Mesenchymal stem cell (in vitro differentiated cells and primary cell): ENCODE results near the gene ANKHD1.

Experiments
- DNase-seq: peaks from one replicate; pipeline ENCODE4 v3.0.0-alpha.2; 2013
- H2AFZ ChIP-seq: one replicate; pipeline ENCODE4 v1.6.1; 2013; ENCODE audit warnings: low read depth, mild to moderate bottlenecking, control low read depth, inconsistent platforms, low read length, moderate library complexity
- H2AK5ac ChIP-seq: 2 replicates; pipeline ENCODE4 v1.6.1; 2013; ENCODE audit warnings: low read length, moderate library complexity, mild to moderate bottlenecking, inconsistent platforms; ENCODE audit not compliant: severe bottlenecking
- H2BK120ac ChIP-seq: one replicate; pipeline ENCODE4 v1.6.1; 2013; ENCODE audit warnings: low read depth, mild to moderate bottlenecking, inconsistent platforms, low read length, moderate library complexity
- H2BK12ac ChIP-seq, 2 experiments: one replicate each; pipeline ENCODE4 v1.6.1; 2013; ENCODE audit warnings: inconsistent platforms in 2 of 2, low read length in 2 of 2, mild to moderate bottlenecking in 2 of 2, moderate library complexity in 2 of 2, control low read depth in 1 of 2
- H2BK15ac ChIP-seq: one replicate; pipeline ENCODE4 v1.6.1; 2013; ENCODE audit warnings: mild to moderate bottlenecking, low read depth, inconsistent platforms; ENCODE audit not compliant: poor library complexity, severe bottlenecking
- H2BK5ac ChIP-seq: 2 replicates; pipeline ENCODE4 v1.6.1; 2013; ENCODE audit warnings: low read depth, mild to moderate bottlenecking, low read length, control low read depth, inconsistent platforms; ENCODE audit not compliant: poor library complexity, severe bottlenecking
- H3K14ac ChIP-seq, 2 experiments: one replicate each; pipeline ENCODE4 v1.6.1; 2013; ENCODE audit warnings: inconsistent platforms in 2 of 2, low read length in 2 of 2, control low read depth in 1 of 2, mild to moderate bottlenecking in 1 of 2, moderate library complexity in 1 of 2
- H3K18ac ChIP-seq, 2 experiments: one replicate each; pipeline ENCODE4 v1.6.1; 2013; ENCODE audit warnings: inconsistent platforms in 2 of 2, low read length in 2 of 2, control low read depth in 1 of 2, low read depth in 1 of 2, mild to moderate bottlenecking in 1 of 2
- H3K23ac ChIP-seq, 2 experiments: one replicate each; pipeline ENCODE4 v1.6.1; 2013; ENCODE audit warnings: inconsistent platforms in 2 of 2, low read length in 2 of 2, mild to moderate bottlenecking in 2 of 2, moderate library complexity in 2 of 2, control low read depth in 1 of 2
- H3K27ac ChIP-seq: 2 replicates; pipeline ENCODE4 v1.5.1; 2013; ENCODE audit warnings: mild to moderate bottlenecking, moderate library complexity, low read length, control low read depth, inconsistent platforms; ENCODE audit not compliant: poor library complexity, severe bottlenecking
- H3K27me3 ChIP-seq, 2 experiments: 2 replicates each; pipeline versions ENCODE4 v1.6.1 to v1.7.0; 2013; ENCODE audit warnings: low read length in 2 of 2, mild to moderate bottlenecking in 2 of 2, moderate library complexity in 2 of 2, control low read depth in 1 of 2, inconsistent platforms in 1 of 2; ENCODE audit not compliant: control insufficient read depth in 1 of 2, insufficient read depth in 1 of 2
- H3K36me3 ChIP-seq, 2 experiments: 2 replicates each; pipeline versions ENCODE4 v1.6.1 to v1.7.0; 2013; ENCODE audit warnings: low read length in 2 of 2, control low read depth in 1 of 2, inconsistent platforms in 1 of 2, low read depth in 1 of 2, mild to moderate bottlenecking in 1 of 2; ENCODE audit not compliant: insufficient read depth in 2 of 2, control insufficient read depth in 1 of 2
- H3K4ac ChIP-seq, 2 experiments: one replicate each; pipeline ENCODE4 v1.6.1; 2013; ENCODE audit warnings: inconsistent platforms in 2 of 2, low read length in 2 of 2, mild to moderate bottlenecking in 2 of 2, moderate library complexity in 2 of 2, control low read depth in 1 of 2, low read depth in 1 of 2
- H3K4me1 ChIP-seq: 2 replicates; pipeline ENCODE4 v1.6.1; 2013; ENCODE audit warnings: low read depth, low read length, control low read depth; ENCODE audit not compliant: control insufficient read depth, insufficient read depth
- H3K4me2 ChIP-seq: 2 replicates; pipeline ENCODE4 v1.6.1; 2013; ENCODE audit warnings: low read length, mild to moderate bottlenecking, inconsistent platforms; ENCODE audit not compliant: poor library complexity, severe bottlenecking
- H3K4me3 ChIP-seq, 2 experiments: 2 replicates each; pipeline versions ENCODE4 v1.5.1 to v1.7.0; 2013; ENCODE audit warnings: low read length in 2 of 2, mild to moderate bottlenecking in 2 of 2, control low read depth in 1 of 2, low read depth in 1 of 2; ENCODE audit not compliant: insufficient read depth in 1 of 2
- H3K79me1 ChIP-seq: replicated peaks from 2 replicates; pipeline ENCODE4 v1.6.1; 2013; ENCODE audit warnings: mild to moderate bottlenecking, control low read depth, low read length, inconsistent platforms; ENCODE audit not compliant: poor library complexity, severe bottlenecking
- H3K9ac ChIP-seq: 2 replicates; pipeline ENCODE4 v1.7.0; 2013; ENCODE audit warnings: mild to moderate bottlenecking, low read length, moderate library complexity
- H3K9me3 ChIP-seq: 2 replicates; pipeline ENCODE4 v1.7.0; 2013; ENCODE audit warnings: mild to moderate bottlenecking, low read length; ENCODE audit not compliant: control insufficient read depth
- H4K8ac ChIP-seq: one replicate; pipeline ENCODE4 v1.6.1; 2013; ENCODE audit warnings: inconsistent platforms, mild to moderate bottlenecking, low read length, moderate library complexity
- H4K91ac ChIP-seq: one replicate; pipeline ENCODE4 v1.6.1; 2013; ENCODE audit warnings: mild to moderate bottlenecking, low read length, inconsistent platforms
- WGBS: methylation state at CpG from one replicate; pipeline ENCODE4 v1.1.7; 2013; ENCODE audit warnings: mixed read lengths; 5-methylcytosine and 5-hydroxymethylcytosine counted together

The ANKHD1 gene

DNA sequence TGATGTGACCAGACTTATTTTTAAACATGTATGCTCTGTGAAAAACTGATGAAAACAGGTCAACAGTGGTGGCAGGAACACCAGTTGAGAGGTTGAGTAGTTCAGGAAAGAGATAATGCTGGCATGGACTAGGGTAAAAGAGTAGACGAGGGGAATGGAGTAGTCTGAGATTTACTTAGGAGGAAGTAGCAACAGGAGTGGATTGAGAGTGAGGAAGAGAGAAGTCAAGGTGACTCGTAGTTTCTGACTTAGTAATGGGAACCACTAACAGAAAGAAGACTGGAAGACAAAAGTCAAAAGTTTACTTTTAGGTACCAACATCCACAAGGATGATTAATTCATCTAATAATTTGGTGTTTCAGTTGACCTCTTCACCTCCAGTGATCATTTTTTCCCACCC is 152.0 kb downstream of the ANKHD1 start:
- Histone ChIP-seq H3K14ac (no peak overlapping the region), H2BK120ac (no peak overlapping the region), H3K4me2 (no peak overlapping the region), H4K8ac (no peak overlapping the region), H3K27ac (no peak overlapping the region), H3K9me3 (no peaks in the 10 kb centered on the region), H2BK5ac (no peak overlapping the region), H2BK12ac (no peak overlapping the region), H3K27me3 (no peaks in the 10 kb centered on the region), H2AFZ (no peak overlapping the region), H3K9ac (peak overlapping the region; percentile 28), H3K79me1 (peaks cover 19% of the 10 kb centered on the region), H3K4ac (no peak overlapping the region), H3K4me1 (peaks cover 15% of the 10 kb centered on the region), H4K91ac (no peak overlapping the region), H2AK5ac (no peak overlapping the region), H2BK15ac (no peak overlapping the region), H3K18ac (no peak overlapping the region), H3K4me3 (peak overlapping the region in 1 of 2 experiments; percentile 4), H3K23ac (no peak overlapping the region), H3K36me3 (peaks cover 30 to 56% of the 10 kb centered on the region in 2 experiments)
- DNase-seq, result peak; percentile 44
- 80% methylated on average over 2 of the region's 2 CpGs for WGBS

DNA sequence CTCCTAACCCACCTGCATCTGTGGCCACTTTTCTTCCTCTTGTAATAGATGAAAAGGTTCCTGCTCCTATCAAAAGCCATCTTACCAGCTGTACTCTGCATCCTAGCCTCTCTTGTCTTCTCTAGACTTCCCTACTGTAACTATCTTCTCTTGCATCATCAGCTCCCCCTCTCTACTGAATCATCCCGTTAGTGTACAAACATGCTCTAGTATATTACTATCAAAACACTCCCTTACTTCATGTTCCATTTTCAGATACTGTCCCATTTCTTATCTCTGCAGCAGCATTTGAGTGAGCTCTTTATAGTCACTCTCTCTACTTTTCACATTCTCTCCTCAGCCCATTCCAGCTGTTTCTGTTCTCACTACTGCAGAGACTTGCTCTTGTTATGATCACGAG is 152.8 kb downstream of the ANKHD1 start:
- H3K14ac ChIP-seq, result no peak overlapping the region
- peak overlapping the region; percentile 19 for H3K9ac ChIP-seq
- no peak overlapping the region for H2BK5ac ChIP-seq
- no peak overlapping the region for H3K4ac ChIP-seq
- no peak overlapping the region for H2BK12ac ChIP-seq
- no peak overlapping the region for H2BK15ac ChIP-seq
- H4K91ac ChIP-seq, result no peak overlapping the region
- H4K8ac ChIP-seq, result no peak overlapping the region
- DNase-seq, result peak; percentile 79
- H3K4me2 ChIP-seq, result no peak overlapping the region
- no peak overlapping the region for H2AFZ ChIP-seq
- WGBS, result 75% methylated on average over 2 of the region's 2 CpGs
- no peak overlapping the region for H2BK120ac ChIP-seq
- no peak overlapping the region for H3K27ac ChIP-seq
- no peak overlapping the region for H3K4me3 ChIP-seq
- no peak overlapping the region for H3K23ac ChIP-seq
- H3K36me3 ChIP-seq, result peaks cover 22 to 56% of the 10 kb centered on the region in 2 experiments
- H3K79me1 ChIP-seq, result peaks cover 15% of the 10 kb centered on the region
- no peaks in the 10 kb centered on the region for H3K27me3 ChIP-seq
- no peak overlapping the region for H3K18ac ChIP-seq
- peaks cover 9% of the 10 kb centered on the region for H3K4me1 ChIP-seq
- H2AK5ac ChIP-seq, result no peak overlapping the region
- no peaks in the 10 kb centered on the region for H3K9me3 ChIP-seq

DNA sequence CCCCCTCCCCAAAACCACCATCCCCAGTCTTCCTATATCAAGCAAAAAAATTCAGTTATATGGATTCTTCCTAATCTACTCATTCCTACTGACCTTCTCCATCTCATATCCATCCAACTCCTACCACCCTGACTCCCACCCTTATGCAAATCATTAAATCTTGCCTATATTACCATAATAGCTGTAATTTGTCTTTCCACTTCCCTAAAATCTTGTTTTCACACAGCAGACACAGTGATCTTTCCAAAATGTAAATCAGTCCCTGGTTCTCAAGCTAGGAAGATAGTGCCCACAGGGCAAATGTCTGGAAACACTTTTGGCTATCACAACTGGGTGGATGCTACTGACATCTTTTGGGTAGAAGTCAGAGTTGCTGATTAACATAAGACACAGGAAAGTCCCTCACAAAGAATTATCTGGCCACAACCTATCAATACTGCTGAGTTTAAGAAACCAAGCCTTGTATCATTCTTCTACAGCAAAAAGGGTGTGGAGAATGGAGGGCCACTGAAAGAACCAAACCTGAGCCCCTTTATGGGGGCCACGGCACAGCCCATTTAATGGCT is 154.2 kb downstream of the ANKHD1 start:
- DNase-seq, result no peak
- Histone ChIP-seq H2BK15ac (peak overlapping the region; percentile 33), H3K18ac (no peak overlapping the region), H2BK12ac (no peak overlapping the region), H3K14ac (no peak overlapping the region), H3K4me2 (peak overlapping the region; percentile 71), H2BK120ac (no peak overlapping the region), H3K9me3 (no peaks in the 10 kb centered on the region), H3K4me3 (peak overlapping the region in 1 of 2 experiments; percentile 92), H4K8ac (no peak overlapping the region), H3K4ac (no peak overlapping the region), H3K4me1 (peaks cover 11% of the 10 kb centered on the region), H2AFZ (no peak overlapping the region), H2BK5ac (no peak overlapping the region), H3K9ac (peak overlapping the region; percentile 98), H3K79me1 (peaks cover 11% of the 10 kb centered on the region), H4K91ac (no peak overlapping the region), H3K27me3 (no peaks in the 10 kb centered on the region), H3K23ac (no peak overlapping the region), H2AK5ac (no peak overlapping the region), H3K27ac (no peak overlapping the region), H3K36me3 (peaks cover 19 to 56% of the 10 kb centered on the region in 2 experiments)
- WGBS, result 87% methylated on average over 1 of the region's 1 CpG

DNA sequence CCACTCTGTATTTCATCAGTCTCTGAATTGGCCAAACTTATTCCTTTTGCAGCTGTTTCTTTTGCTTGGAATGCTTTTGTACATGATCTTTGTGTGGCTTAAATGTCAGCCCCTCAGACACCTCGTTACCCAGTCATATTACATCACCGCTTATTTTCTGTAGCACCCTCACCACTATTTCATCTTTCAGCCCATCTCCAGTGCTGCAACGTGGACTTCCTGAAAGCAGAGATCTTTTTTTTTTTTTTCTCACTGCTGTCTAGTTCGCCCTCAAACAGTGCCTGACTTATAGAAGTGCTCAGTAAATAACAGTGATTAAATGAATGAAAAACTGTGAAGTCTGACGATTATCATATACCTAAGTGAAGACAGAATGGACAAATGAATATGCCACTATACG is 154.8 kb downstream of the ANKHD1 start:
- Histone ChIP-seq H3K79me1 (peaks cover 8% of the 10 kb centered on the region), H2BK15ac (no peak overlapping the region), H2AK5ac (no peak overlapping the region), H3K36me3 (peaks cover 21 to 56% of the 10 kb centered on the region in 2 experiments), H3K27me3 (no peaks in the 10 kb centered on the region), H2BK120ac (no peak overlapping the region), H3K23ac (no peak overlapping the region), H3K4me3 (peak overlapping the region in 1 of 2 experiments; percentile 92), H3K4ac (peak overlapping the region in 1 of 2 experiments; percentile 51), H3K18ac (no peak overlapping the region), H3K4me2 (peak overlapping the region; percentile 71), H3K9me3 (no peaks in the 10 kb centered on the region), H4K91ac (no peak overlapping the region), H3K9ac (peak overlapping the region; percentile 98), H3K14ac (no peak overlapping the region), H2AFZ (no peak overlapping the region), H3K4me1 (peaks cover 11% of the 10 kb centered on the region), H2BK12ac (no peak overlapping the region), H3K27ac (no peak overlapping the region), H2BK5ac (no peak overlapping the region), H4K8ac (no peak overlapping the region)
- WGBS, result 36% methylated on average over 2 of the region's 6 CpGs
- DNase-seq, result peak; percentile 41
